Heart left ventricle (tissue), 13 donors: ENCODE data around the gene MTUS2.

Experiments
- CTCF ChIP-seq, 12 donors: fragments of 200-600 bp; sonication (generic) in 4 of 12; IDR thresholded peaks; one replicate each; pipeline versions ENCODE4 v1.5.0 to v1.8.0; 2018 to 2022; ENCODE audit warnings: antibody characterized with exemption in 12 of 12, mild to moderate bottlenecking in 5 of 12
- POLR2A ChIP-seq, 2 donors: fragments of 450-650 bp; IDR thresholded peaks; one replicate each; pipeline ENCODE4 v1.6.1; 2017; ENCODE audit warnings: antibody characterized with exemption in 2 of 2, mild to moderate bottlenecking in 2 of 2, moderate library complexity in 2 of 2
- donor health status: ischemic (EF 13 %, LVEDD 7.1; RV severe dilation, severe dysfunction).
- donor health status: DM: no; HTN: yes; CAD: no.
- donor health status: DM: no; HTN: no; CAD: no.
- donor health status: ischemic (EF 25% LVEDD 6.9; RV normal size, moderate dysfunction).
- donor health status: ischemic (EF 25% LVEDD 5.7; RV mildly dilated, moderate dysfunction).
- donor health status: ischemic (EF 35%, LVEDD 5.7; RV mildly dilated, moderate dysfunction).
- donor health status: nonischemic (EF 11% LVEDD 7.7; RV severe dilation, severe dysfunction).
- donor health status: DM: yes; HTN: yes; CAD: no.
- donor health status: PGD.
- donor health status: ischemic (EF 29% LVEDD 5.4; RV normal size, mild dysfunction).
- donor health status: nonischemic (EF 23%, LVEDD 6.1; RV moderate dilation, normal function).

- TF ChIP-seq POLR2A (IDR thresholded peaks at IDR 0.05) (no peak), CTCF (IDR thresholded peaks at IDR 0.05) (no peak)
Measured at GRCh38 chr13:29187584-29187983, 367.4 kb downstream of the MTUS2 start.
